SK-N-MC (cell line): ENCODE measurements around the gene GPANK1.
"Not testable (repeated sequence)": the region's sequence is repeated elsewhere in the genome, so short reads cannot be mapped to it uniquely, and the experiment has no call there.

Source experiments
- EZH2 ChIP-seq: fragments of 200-600 bp; sonication (generic); IDR thresholded peaks from one replicate; pipeline ENCODE4 v1.6.1; 2017; ENCODE audit warnings: antibody characterized with exemption
- FOXP2 ChIP-seq: optimal IDR thresholded peaks from 2 replicates; pipeline ENCODE3; 2011; ENCODE audit warnings: mild to moderate bottlenecking, moderate library complexity; ENCODE audit not compliant: insufficient read depth; ENCODE audit errors: extremely low read length, control extremely low read depth
- POLR2AphosphoS5 ChIP-seq: IDR thresholded peaks from 2 replicates; pipeline ENCODE4 v1.6.1; 2012; ENCODE audit warnings: mild to moderate bottlenecking, low read depth, low read length, borderline replicate concordance

DNA sequence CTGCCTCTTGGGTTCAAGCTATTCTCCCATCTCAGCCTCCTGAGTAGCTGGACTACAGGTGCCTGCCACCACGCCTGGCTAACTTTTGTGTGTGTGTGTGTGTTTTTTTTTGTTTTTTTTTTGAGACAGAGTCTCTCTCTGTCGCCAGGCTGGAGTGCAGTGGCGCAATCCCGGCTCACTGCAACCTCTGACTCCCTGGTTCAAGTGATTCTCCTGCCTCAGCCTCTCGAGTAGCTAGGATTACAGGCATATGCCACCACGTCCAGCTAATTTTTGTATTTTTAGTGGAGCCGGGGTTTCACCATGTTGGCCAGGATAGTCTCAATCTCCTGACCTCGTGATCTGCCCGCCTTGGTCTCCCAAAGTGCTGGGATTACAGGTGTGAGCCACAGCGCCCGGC is 44.4 kb upstream of the GPANK1 start:
- TF ChIP-seq POLR2AphosphoS5, EZH2, FOXP2: not testable (repeated sequence)
